T follicular helper cell (primary cell): ENCODE data around the gene SLC6A9.

ENCODE experiments used
- DNase-seq: peaks from one replicate; pipeline ENCODE4 v3.0.0-alpha.2; 2020; ENCODE audit warnings: low read depth

Gene SLC6A9

GRCh38 chr1:44029260-44029910 is 1.9 kb downstream of the SLC6A9 start:
- DNase-seq = no peak

GRCh38 chr1:44027320-44027719 is 3.9 kb downstream of the SLC6A9 start:
- no peak for DNase-seq

- no peak for DNase-seq
These were observed 5.4 kb downstream of the SLC6A9 start for GRCh38 chr1:44025816-44026215.

GRCh38 chr1:44024903-44025525 is 6.2 kb downstream of the SLC6A9 start:
- DNase-seq = no peak

- DNase-seq = no peak
These were observed 7.0 kb downstream of the SLC6A9 start for GRCh38 chr1:44024031-44024902.

- no peak for DNase-seq
These were observed 9.5 kb downstream of the SLC6A9 start for GRCh38 chr1:44021581-44022321.

- no peak for DNase-seq
These were observed 10.1 kb downstream of the SLC6A9 start for GRCh38 chr1:44021156-44021555.

- DNase-seq = no peak
These were observed 10.8 kb downstream of the SLC6A9 start for GRCh38 chr1:44020464-44020863.

- no peak for DNase-seq
These were observed 11.8 kb downstream of the SLC6A9 start for GRCh38 chr1:44019466-44019948.

- DNase-seq = no peak
These were observed 14.3 kb downstream of the SLC6A9 start for GRCh38 chr1:44016890-44017400.

GRCh38 chr1:44016041-44016889 is 15.0 kb downstream of the SLC6A9 start:
- DNase-seq = no peak

GRCh38 chr1:44015206-44015605 is 16.1 kb downstream of the SLC6A9 start:
- no peak for DNase-seq

- no peak for DNase-seq
These were observed 16.7 kb downstream of the SLC6A9 start for GRCh38 chr1:44014365-44015104.

- no peak for DNase-seq
These were observed 17.3 kb downstream of the SLC6A9 start for GRCh38 chr1:44013949-44014348.

- DNase-seq = no peak
These were observed 18.2 kb downstream of the SLC6A9 start for GRCh38 chr1:44012941-44013609.

- DNase-seq = no peak
These were observed 18.9 kb downstream of the SLC6A9 start for GRCh38 chr1:44012404-44012803.

- no peak for DNase-seq
These were observed 20.3 kb downstream of the SLC6A9 start for GRCh38 chr1:44010935-44011471.

- DNase-seq = no peak
These were observed 23.0 kb downstream of the SLC6A9 start for GRCh38 chr1:44008259-44008658.

- DNase-seq = no peak
These were observed 28.6 kb downstream of the SLC6A9 start for GRCh38 chr1:44002606-44003157.
